Activated T-cell treated with anti-CD3 and anti-CD28 coated beads, Interleukin-2, amount 50 U/mL, for 24 hours (primary cell): Measurements from ENCODE around the gene CDK5R2.

ENCODE experiments used
- DNase-seq: peaks from one replicate; pipeline ENCODE4 v3.0.0-alpha.2; 2020
- H3K27ac Mint-ChIP-seq: 2 replicates; pipeline ENCODE4 v1.8.0; 2020; ENCODE audit warnings: mild to moderate bottlenecking, mixed read lengths
- H3K27me3 Mint-ChIP-seq: 2 replicates; pipeline ENCODE4 v1.8.0; 2020; ENCODE audit warnings: mixed read lengths
- H3K36me3 Mint-ChIP-seq: 2 replicates; pipeline ENCODE4 v1.8.0; 2020; ENCODE audit warnings: low read depth, mixed read lengths
- H3K4me1 Mint-ChIP-seq: 2 replicates; pipeline ENCODE4 v1.8.0; 2020; ENCODE audit warnings: low read depth, mixed read lengths
- H3K4me3 Mint-ChIP-seq: 2 replicates; pipeline ENCODE4 v1.8.0; 2020; ENCODE audit warnings: mild to moderate bottlenecking, moderate library complexity, mixed read lengths
- H3K9me3 Mint-ChIP-seq: 2 replicates; pipeline ENCODE4 v1.8.0; 2020; ENCODE audit warnings: mixed read lengths

The CDK5R2 gene

DNA sequence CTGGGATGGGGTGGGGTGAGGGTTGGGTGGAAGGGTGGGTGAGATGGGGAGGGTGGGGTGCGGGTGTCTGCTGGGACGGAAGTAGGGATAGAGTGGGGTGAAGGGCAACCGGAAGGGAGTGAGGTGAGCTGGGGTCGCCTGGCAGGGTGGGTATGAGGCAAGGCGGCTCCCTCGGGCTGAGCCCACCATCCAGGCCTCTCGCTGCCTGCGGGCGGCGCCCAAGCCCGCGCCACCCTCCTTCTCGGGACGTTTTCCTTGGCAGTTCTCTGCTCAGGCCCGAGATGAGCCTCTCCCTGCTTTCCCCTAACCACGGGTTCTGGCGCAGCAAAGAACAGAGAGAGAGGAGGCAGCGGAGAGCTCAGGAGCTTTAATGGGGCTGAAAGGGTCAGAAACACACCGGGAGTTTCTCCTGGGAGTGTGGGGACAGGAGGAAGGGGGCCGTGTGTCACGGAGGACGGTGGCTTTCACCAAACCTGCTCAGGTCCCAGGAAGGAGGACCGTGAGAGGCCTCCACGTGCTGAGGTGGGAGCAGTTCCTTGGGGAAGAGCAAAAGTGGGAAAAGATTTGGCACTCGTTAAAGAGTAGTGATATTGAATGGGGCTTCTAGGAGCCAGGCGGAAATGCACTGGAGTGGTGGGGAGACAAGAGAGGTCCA lies 21.4 kb downstream of the CDK5R2 start:
- Mint-ChIP-seq H3K9me3 (no peaks in the 10 kb centered on the region), H3K4me1 (peaks cover 32% of the 10 kb centered on the region), H3K4me3 (peak overlapping the region; percentile 62), H3K27ac (peak overlapping the region; percentile 1), H3K27me3 (peaks cover 87% of the 10 kb centered on the region), H3K36me3 (no peaks in the 10 kb centered on the region)
- no peak for DNase-seq

DNA sequence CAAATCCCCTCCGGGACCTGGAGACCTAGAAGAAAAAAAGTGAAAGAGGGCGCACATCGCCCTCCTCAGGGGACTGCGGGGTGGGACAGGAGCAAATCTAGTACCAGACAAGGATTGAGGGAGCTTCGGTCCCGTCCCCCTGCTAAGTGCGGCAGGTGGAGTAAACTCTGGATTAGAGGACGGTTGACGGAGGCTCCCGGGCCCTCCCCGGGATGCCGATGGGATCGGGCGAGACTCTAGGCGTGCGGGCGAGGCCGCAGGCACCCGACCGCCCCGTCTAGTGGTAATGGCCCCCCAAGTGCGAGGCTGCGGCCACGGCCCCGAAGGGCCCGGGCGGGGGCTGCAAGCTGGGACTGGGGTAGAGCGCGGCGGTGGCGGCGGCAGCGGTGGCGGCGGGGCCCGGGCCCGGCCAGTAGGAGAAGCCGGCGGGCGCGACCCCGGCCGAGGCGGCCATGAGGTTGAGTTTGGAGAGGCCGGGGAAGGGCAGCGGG lies 22.0 kb downstream of the CDK5R2 start:
- Mint-ChIP-seq H3K36me3 (no peaks in the 10 kb centered on the region), H3K27ac (peak overlapping the region; percentile 1), H3K4me1 (peaks cover 32% of the 10 kb centered on the region), H3K27me3 (peaks cover 87% of the 10 kb centered on the region), H3K9me3 (no peaks in the 10 kb centered on the region), H3K4me3 (peak overlapping the region; percentile 62)
- no peak for DNase-seq

DNA sequence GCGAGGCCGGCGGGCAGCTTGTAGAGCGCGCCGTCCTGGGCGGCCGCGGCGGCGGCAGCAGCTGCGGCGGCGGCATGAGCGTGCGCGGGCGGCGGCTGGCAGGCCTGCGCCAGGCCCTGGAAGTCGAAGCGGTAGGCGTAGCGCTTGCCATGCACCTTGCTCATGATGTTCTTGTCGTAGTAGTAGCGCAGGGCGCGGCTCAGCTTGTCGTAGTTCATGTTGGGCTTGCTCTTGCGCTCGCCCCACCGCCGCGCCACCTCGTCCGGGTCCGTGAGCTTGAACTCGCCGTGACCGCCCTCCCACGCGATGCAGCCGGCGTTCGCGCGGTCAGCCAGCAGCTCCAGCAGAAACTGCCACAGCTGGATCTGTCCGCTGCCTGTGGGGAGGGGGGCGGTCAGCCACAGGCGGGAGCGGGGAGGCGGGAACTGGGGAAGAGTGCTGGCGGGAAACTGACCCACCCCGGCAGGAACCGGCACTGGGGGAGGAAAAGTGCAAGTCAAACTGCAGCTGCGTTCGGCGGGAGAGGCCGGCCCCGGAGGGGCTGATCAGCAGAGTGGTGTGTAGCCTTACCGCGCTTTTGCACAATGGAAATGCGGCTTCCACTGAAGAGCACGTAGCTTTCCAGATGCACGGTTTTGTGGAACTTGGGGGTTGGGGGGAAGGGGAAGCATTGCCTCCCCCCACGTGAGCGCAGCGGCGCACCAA lies 22.6 kb downstream of the CDK5R2 start:
- Mint-ChIP-seq H3K4me3 (peak overlapping the region; percentile 44), H3K4me1 (peaks cover 32% of the 10 kb centered on the region), H3K9me3 (no peaks in the 10 kb centered on the region), H3K27me3 (peaks cover 87% of the 10 kb centered on the region), H3K27ac (peak overlapping the region; percentile 33), H3K36me3 (no peaks in the 10 kb centered on the region)
- DNase-seq: peak; percentile 60

DNA sequence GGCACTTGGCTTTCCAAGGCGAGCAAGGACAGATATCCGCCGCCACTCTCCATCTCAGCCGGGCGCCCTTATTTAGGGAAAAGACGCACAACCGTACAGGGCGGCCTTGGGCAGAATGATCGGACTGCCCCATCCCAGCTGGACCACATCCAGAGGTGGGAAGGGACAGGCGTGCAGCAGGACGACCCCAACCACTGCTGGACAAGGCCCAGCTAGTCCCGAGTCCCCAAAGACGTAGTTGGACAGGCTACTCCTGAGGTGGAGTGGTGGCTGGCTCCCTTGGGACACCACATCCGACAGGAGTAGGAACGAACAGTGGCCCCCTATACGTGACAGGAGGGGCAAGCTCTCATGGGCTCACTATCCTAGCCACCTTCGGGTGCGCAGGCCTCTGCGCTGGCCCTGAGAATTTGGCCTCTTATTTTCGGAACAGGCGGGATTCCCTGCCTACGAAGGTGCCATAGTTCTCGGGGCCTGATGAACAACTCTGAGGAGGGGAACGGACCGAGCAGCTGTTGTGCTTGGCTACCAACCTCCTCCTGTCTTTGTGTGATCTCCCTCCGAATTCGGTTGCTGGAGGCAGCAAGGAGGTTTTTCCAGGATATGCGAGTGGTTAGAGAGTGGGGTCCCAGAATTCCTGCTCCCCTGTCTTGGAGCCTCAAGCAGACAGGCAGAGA lies 23.3 kb downstream of the CDK5R2 start:
- DNase-seq: no peak
- peaks cover 32% of the 10 kb centered on the region for H3K4me1 Mint-ChIP-seq
- peak overlapping the region; percentile 44 for H3K4me3 Mint-ChIP-seq
- H3K27me3 Mint-ChIP-seq: peaks cover 87% of the 10 kb centered on the region
- no peaks in the 10 kb centered on the region for H3K9me3 Mint-ChIP-seq
- H3K36me3 Mint-ChIP-seq: no peaks in the 10 kb centered on the region
- no peak overlapping the region for H3K27ac Mint-ChIP-seq

DNA sequence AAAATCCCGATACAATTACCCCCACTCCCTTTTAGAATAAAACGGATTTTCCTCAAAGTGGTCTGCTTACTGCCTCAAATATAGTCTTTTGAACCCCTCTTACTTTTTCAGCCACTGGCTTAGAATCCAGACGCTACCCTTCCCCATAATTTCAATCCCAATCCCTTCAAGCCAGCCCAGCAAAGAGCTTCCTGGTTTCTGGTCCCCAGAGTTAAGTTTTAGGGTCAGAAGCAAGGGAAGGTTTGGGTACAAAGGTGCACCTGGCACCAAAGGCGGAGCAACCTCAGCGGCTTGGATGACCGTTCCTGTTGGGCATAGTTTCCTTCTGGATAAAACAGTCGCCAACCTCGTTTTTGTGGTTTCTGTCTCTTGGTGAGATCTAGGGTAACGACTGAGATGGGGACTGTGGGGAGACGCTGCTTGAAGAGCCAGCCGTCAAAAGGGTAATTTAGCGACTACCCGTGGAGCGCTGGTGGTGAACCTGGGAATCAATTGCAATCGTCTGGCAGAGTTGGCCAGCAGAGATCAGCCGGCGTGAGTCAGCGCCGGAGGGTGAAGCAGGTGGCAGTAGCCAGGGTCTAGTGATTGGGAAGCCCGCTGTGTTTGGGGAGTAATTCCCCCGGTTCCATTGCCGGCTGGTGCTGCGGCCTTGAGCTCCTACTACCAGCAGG lies 23.9 kb downstream of the CDK5R2 start:
- DNase-seq: no peak
- no peak overlapping the region for H3K4me3 Mint-ChIP-seq
- H3K4me1 Mint-ChIP-seq: peaks cover 32% of the 10 kb centered on the region
- H3K36me3 Mint-ChIP-seq: no peaks in the 10 kb centered on the region
- no peak overlapping the region for H3K27ac Mint-ChIP-seq
- H3K9me3 Mint-ChIP-seq: no peaks in the 10 kb centered on the region
- peaks cover 89% of the 10 kb centered on the region for H3K27me3 Mint-ChIP-seq

DNA sequence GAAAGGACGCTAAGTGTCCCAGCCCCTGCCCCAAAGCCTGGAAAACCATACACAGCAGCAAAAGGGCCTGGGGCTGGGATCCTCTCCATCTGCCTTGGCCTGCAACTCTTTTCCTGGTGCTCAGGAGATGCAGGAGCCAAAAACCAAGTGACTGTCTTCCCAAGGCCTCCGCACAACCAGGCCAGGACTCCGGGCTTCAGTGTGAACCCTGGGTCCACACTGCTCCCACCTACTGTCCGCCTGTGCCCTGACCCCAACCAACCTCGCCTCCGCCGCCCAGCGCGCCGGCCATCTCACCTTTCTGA lies 24.4 kb downstream of the CDK5R2 start:
- H3K27me3 Mint-ChIP-seq: peaks cover 89% of the 10 kb centered on the region
- no peak overlapping the region for H3K27ac Mint-ChIP-seq
- no peaks in the 10 kb centered on the region for H3K9me3 Mint-ChIP-seq
- H3K36me3 Mint-ChIP-seq: no peaks in the 10 kb centered on the region
- peaks cover 32% of the 10 kb centered on the region for H3K4me1 Mint-ChIP-seq
- no peak for DNase-seq
- no peak overlapping the region for H3K4me3 Mint-ChIP-seq

DNA sequence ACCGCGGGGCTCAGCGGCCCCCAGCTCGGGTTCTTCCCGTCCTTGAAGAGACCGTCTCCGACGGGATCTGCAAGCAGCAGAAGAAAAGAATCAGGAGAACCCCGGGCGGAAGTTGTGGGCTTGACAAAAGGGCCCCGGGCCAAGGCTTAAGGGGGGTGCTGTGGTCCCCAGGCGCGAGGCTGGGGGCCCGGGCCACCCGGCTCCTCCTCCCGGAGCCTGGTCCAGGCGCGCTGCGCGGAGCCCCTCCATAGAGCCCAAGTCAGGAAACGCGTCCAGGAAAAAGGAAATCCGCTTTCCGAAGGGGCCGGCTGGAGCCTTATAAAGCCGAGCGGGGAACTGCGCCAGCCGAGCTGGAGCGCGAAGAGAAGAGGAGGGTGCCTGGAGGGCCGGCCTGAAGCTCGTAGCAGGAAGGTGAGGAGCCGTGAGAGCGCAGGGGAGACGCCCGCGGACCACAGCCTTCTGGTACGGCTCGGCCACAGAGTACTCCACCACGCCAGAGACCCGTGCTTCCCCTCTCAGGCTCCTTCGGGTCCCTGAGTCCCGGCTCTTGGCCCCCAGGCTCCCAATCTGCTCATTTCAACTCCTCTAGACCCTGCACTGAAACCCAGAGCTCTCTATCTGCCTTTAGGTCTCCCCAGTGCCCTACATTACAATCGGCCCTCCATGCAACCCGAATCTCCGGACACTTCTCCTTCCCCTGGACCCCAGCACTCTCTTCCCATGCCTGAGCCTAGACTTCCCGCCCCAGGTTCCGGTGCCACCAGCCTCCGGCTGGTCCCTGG lies 25.0 kb downstream of the CDK5R2 start:
- Mint-ChIP-seq H3K27me3 (peaks cover 89% of the 10 kb centered on the region), H3K9me3 (no peaks in the 10 kb centered on the region), H3K4me3 (peak overlapping the region; percentile 38), H3K36me3 (no peaks in the 10 kb centered on the region), H3K4me1 (peaks cover 32% of the 10 kb centered on the region), H3K27ac (peak overlapping the region; percentile 23)
- DNase-seq: no peak

DNA sequence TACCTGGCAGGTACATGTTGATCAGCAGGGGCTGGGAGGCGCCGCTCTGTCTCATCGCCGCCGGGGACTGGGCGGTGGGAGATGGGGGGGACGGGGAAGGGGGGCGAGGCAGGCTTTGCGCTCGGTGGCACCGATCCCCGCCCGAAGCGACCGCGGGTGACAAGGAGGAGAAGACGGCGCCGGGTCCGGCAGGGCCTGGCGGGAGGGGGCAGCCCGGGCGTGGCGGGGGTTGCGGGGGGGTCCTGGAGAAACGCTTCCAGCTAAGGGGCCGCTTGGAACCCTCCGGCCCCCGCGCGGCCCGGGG lies 25.5 kb downstream of the CDK5R2 start, which contains the start of gene FEV:
FEV (minus strand) TSS at position 164 of the 304 bp plus-strand sequence; CDS start at position 55, 109 bp downstream.
- H3K27ac Mint-ChIP-seq: peak within 1 kb of the TSS; percentile 23
- H3K36me3 Mint-ChIP-seq: no peaks in the 10 kb centered on the region

DNA sequence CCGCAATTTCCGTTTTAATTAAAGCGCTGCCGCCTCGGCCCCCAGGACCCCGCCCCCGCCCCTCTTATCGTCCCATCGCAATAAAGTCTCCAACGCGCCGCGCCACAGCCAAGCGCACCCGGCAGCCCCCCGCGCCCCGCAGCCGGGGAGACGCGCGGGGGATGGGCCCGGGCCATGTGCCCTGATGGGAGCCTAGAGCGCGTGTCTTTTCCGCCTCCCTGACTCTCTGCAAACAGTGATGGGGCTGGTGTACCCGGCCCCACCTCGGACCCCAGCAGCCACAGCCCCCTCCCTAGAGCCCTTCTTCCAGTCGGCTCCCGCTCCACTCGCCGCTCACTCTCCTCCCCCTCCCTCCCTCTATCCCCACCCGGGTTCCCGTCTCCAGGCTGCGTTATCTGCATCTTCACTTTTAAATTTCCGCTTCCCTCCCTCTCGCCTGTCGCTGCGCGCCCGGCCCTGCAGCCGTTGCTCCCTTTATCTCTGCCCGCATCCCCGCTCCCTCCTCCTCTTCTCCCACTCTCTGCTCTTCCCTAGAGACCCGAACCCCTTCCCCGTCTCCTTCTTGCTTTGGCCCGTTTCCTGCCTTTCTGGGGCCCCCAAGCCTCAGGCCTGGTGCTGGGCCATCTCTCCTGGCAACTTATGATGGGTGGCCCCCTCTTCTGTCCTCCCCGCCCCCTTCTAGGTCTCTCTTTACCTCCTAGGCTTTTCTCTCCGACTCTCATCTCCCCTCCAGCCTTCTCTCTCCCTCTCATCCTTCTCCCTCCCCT lies 26.0 kb downstream of the CDK5R2 start:
- Mint-ChIP-seq H3K4me1 (peaks cover 25% of the 10 kb centered on the region), H3K9me3 (no peaks in the 10 kb centered on the region), H3K27ac (no peak overlapping the region), H3K27me3 (peaks cover 91% of the 10 kb centered on the region), H3K36me3 (no peaks in the 10 kb centered on the region), H3K4me3 (no peak overlapping the region)
- DNase-seq: no peak

More for the DNA sequence above, 25.5 kb downstream of the CDK5R2 start, which contains the start of gene FEV:
- H3K9me3 Mint-ChIP-seq: no peaks in the 10 kb centered on the region
- DNase-seq: no peak
- peak within 1 kb of the TSS; percentile 38 for H3K4me3 Mint-ChIP-seq
- H3K27me3 Mint-ChIP-seq: peaks cover 89% of the 10 kb centered on the region
- peaks cover 27% of the 10 kb centered on the region for H3K4me1 Mint-ChIP-seq

DNA sequence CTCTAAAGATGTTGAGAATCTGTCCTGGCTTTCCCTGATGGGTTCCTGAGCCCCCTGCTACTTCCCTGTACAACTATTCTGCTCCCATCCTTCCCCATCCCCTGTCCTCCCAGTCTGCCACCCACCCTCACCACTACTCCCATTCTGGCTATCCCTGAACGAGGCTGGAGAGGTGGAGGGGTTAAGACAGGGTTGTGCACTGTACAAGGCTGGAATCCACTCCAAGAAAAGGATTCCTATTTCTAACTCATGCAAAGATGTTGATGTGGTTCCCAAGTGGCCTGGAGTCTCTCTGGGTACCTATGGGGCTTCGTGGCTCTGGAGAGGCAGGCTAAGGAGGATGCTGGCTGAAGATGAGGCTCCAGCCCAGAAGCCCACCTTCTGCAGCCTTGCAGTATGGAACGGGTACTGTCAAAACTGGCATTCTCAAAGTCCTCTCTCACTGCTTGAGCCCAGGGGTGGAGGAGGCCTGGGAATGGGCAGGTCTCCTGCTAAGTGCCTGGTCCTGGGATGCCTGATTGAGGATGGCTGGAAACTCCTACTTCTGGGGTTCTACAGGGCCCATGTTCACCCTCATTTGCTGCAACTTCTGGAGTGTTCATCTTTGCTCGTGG lies 26.8 kb downstream of the CDK5R2 start:
- no peak overlapping the region for H3K27ac Mint-ChIP-seq
- H3K9me3 Mint-ChIP-seq: no peaks in the 10 kb centered on the region
- H3K27me3 Mint-ChIP-seq: peaks cover 92% of the 10 kb centered on the region
- DNase-seq: no peak
- no peaks in the 10 kb centered on the region for H3K36me3 Mint-ChIP-seq
- H3K4me3 Mint-ChIP-seq: no peak overlapping the region
- peaks cover 20% of the 10 kb centered on the region for H3K4me1 Mint-ChIP-seq

DNA sequence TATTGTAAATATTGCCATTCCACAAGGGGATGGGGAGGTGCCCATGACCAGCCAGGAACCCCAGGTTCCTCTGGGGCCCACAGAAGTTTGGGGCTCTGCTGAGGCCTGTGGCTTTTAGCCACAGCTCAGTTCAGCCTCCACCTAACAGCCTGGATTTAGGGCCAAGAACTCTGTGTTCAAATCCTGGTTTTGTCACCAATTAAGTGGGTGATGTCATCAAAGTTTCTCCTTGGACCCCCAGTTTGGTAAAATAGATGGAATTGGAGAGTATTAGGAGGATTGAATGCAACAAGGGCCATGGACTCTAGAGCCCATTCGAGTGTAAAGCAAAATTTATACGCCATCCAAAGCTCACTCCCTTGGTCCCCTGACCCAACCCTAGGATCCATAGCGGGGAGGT lies 28.7 kb downstream of the CDK5R2 start:
- peaks cover 94% of the 10 kb centered on the region for H3K27me3 Mint-ChIP-seq

DNA sequence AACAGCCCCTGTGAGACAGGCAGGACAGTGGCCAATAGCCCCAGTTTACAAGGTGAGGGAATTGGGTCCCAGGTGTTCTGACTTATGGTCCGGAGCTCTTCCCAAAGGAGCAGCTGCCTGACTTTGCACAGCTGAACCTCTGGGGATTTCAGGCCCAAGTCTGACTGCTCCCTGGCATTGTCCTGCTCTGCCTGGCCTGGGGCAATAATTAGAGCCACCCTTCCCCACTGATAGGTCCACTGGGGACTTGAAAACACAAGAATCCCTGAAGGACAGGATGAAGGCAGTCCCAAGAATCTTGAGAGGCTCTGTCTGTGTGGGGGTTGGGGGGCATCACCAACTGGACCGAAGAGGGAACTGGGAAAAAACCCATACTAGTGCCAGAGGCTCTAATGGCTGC lies 29.2 kb downstream of the CDK5R2 start:
- no peak overlapping the region for H3K27ac Mint-ChIP-seq
- peaks cover 9% of the 10 kb centered on the region for H3K4me1 Mint-ChIP-seq
- peaks cover 90% of the 10 kb centered on the region for H3K27me3 Mint-ChIP-seq
- no peaks in the 10 kb centered on the region for H3K36me3 Mint-ChIP-seq
- no peaks in the 10 kb centered on the region for H3K9me3 Mint-ChIP-seq
- no peak overlapping the region for H3K4me3 Mint-ChIP-seq
- no peak for DNase-seq

More for the DNA sequence above, 28.7 kb downstream of the CDK5R2 start:
- H3K4me3 Mint-ChIP-seq: no peak overlapping the region
- DNase-seq: no peak
- H3K4me1 Mint-ChIP-seq: peaks cover 13% of the 10 kb centered on the region
- H3K27ac Mint-ChIP-seq: no peak overlapping the region
- H3K9me3 Mint-ChIP-seq: no peaks in the 10 kb centered on the region
- H3K36me3 Mint-ChIP-seq: no peaks in the 10 kb centered on the region

DNA sequence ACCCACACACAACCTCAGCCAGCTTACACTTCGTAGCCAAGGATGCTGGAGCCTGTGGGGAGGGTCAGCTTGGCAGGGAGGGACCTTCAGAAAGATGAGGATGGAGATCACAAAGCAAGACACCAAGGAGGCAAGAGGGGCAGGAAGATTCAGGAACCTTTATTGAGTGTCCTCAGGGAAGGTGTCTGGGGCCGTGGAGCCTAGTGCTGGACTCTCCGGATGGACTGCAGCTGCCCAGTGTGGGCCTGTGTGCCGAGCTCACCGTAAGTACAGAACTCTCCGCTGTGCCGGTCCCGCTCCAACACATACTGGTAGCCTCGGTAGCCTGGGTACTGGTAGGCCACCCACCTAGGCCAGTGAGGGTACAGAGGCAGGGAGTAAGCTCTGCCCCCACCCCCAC lies 30.6 kb downstream of the CDK5R2 start:
- H3K9me3 Mint-ChIP-seq: no peaks in the 10 kb centered on the region
- no peak overlapping the region for H3K27ac Mint-ChIP-seq
- no peaks in the 10 kb centered on the region for H3K36me3 Mint-ChIP-seq
- peaks cover 8% of the 10 kb centered on the region for H3K4me1 Mint-ChIP-seq
- H3K27me3 Mint-ChIP-seq: peaks cover 92% of the 10 kb centered on the region
- DNase-seq: no peak
- no peak overlapping the region for H3K4me3 Mint-ChIP-seq
